PC-3 (cell line): ENCODE data around the gene TNIP1.

ENCODE experiments used
- EZH2 ChIP-seq: fragments of 300-600 bp; sonication (generic); IDR thresholded peaks from one replicate; pipeline ENCODE4 v1.6.1; 2017; ENCODE audit warnings: antibody characterized with exemption, mild to moderate bottlenecking, low read length; ENCODE audit not compliant: unreplicated experiment
- EZH2phosphoT487 ChIP-seq: fragments of 300-600 bp; sonication (generic); IDR thresholded peaks from 2 replicates; pipeline ENCODE4 v1.6.1; 2018; ENCODE audit warnings: mild to moderate bottlenecking, antibody characterized with exemption, low read length, borderline replicate concordance
- TF ChIP-seq, protein P1 (sequence below): fragments of 300-600 bp; sonication (generic); conservative IDR thresholded peaks from 2 replicates; pipeline ENCODE4 v1.5.1; 2017; ENCODE audit warnings: antibody characterized with exemption, low read depth, mild to moderate bottlenecking, low read length

DNA sequence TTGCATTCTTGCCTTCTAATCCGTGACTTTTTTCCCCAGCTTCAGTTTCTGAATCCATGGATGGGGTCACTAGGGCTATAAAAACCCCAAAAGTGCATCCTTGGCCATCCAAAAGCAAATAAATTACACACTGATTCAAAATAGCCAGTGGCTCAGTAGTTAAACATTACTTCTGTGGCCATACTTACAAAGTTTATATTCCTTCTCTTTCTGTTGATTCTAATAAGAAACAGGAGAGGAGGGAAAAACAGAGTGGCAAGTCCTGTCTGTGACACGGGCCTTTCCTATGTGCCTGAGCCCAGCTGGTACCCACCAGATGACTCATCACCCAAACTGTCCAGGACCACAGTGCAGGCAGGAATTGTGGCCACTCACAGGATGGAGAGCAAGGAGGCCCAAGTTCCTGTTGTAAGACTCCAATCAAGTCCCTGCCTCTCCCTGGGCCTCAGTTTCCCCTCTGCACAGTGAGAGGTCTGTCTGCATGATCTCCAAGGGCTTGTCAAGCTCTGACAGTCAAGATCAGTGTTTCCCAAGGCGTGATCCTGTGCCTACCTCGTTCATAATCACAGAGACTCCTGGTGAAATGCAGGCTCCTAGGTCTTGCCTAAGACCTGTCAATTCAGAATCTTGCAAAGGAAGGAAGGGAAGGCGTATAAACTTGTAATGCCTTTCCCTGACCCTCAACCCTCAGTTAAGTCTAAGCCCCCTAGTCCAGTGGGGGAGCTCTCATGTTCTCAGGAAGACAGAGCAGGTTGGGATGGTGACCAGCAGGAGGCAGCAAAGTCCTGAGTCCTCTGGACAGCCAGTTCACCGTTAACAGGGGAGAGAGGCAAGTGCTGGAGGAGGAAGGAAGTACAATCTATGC, 29.5 kb downstream of the TNIP1 start:
- TF ChIP-seq EZH2, result no peak
- TF ChIP-seq, protein P1, sequence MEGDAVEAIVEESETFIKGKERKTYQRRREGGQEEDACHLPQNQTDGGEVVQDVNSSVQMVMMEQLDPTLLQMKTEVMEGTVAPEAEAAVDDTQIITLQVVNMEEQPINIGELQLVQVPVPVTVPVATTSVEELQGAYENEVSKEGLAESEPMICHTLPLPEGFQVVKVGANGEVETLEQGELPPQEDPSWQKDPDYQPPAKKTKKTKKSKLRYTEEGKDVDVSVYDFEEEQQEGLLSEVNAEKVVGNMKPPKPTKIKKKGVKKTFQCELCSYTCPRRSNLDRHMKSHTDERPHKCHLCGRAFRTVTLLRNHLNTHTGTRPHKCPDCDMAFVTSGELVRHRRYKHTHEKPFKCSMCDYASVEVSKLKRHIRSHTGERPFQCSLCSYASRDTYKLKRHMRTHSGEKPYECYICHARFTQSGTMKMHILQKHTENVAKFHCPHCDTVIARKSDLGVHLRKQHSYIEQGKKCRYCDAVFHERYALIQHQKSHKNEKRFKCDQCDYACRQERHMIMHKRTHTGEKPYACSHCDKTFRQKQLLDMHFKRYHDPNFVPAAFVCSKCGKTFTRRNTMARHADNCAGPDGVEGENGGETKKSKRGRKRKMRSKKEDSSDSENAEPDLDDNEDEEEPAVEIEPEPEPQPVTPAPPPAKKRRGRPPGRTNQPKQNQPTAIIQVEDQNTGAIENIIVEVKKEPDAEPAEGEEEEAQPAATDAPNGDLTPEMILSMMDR, result peak; percentile 97
- TF ChIP-seq EZH2phosphoT487, result no peak
